HG02938 (cell line): Measurements from ENCODE around the gene SLC40A1.
A peak's percentile ranks its signal among the peaks of the same experiment; 100 is the strongest.

Experiments
- ATAC-seq: cut with Tn5 transposase; IDR thresholded peaks from one replicate; pipeline ENCODE4 v1.9.1; 2021; ENCODE audit warnings: mild to moderate bottlenecking, moderate library complexity; ENCODE audit not compliant: unreplicated experiment

SLC40A1 gene, protein sequence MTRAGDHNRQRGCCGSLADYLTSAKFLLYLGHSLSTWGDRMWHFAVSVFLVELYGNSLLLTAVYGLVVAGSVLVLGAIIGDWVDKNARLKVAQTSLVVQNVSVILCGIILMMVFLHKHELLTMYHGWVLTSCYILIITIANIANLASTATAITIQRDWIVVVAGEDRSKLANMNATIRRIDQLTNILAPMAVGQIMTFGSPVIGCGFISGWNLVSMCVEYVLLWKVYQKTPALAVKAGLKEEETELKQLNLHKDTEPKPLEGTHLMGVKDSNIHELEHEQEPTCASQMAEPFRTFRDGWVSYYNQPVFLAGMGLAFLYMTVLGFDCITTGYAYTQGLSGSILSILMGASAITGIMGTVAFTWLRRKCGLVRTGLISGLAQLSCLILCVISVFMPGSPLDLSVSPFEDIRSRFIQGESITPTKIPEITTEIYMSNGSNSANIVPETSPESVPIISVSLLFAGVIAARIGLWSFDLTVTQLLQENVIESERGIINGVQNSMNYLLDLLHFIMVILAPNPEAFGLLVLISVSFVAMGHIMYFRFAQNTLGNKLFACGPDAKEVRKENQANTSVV

DNA sequence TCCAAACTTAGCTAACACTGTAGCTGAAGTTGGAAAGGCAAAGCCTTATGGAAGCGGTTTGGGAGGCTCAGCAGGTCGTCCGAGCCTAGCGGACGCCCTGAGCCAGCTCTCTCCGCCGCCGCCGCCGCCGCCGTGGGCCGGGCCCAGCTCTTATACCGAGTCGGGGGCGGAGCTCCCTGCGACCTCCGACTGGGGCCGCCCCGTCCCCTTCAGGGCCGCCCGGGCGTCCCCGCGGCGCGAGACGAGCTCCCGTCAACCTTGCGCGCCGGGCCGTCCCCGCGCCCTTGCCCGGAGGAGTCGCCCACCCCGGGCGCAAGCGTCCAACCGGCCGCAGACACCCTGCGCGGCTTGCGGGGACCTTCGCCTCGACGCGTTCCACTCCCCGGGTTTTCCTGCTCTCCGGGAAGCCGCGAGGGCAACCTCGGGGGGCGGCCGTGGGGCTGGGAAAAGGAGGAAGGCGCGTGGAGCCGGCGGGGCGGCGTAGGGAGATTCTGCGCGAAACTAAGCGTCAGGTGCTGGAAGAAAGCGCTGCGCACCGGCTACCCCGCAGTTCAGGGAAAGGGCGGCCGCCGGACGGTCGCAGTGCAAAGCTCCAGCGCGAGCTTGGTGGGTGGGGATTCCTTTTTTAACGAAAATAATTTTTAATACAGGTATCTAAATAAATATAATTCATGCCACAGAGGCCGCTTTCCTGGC is at the start of gene SLC40A1:
Gene SLC40A1, minus strand, starts transcription at position 129 of the 696 bp plus-strand sequence. CDS start 326 bp downstream, outside the sequence.
- peak; percentile 60 for ATAC-seq

- no peak for ATAC-seq
Observed at GRCh38 chr2:189629531-189630453, 49.2 kb upstream of the SLC40A1 start.

GRCh38 chr2:189628817-189629530 is 48.4 kb upstream of the SLC40A1 start:
- ATAC-seq, result no peak

- ATAC-seq, result no peak
Observed at GRCh38 chr2:189627789-189628188, 47.2 kb upstream of the SLC40A1 start.

GRCh38 chr2:189625636-189626035 is 45.0 kb upstream of the SLC40A1 start:
- no peak for ATAC-seq

- no peak for ATAC-seq
Observed at GRCh38 chr2:189624648-189625355, 44.2 kb upstream of the SLC40A1 start.

GRCh38 chr2:189623049-189623448 is 42.5 kb upstream of the SLC40A1 start:
- ATAC-seq, result no peak

DNA sequence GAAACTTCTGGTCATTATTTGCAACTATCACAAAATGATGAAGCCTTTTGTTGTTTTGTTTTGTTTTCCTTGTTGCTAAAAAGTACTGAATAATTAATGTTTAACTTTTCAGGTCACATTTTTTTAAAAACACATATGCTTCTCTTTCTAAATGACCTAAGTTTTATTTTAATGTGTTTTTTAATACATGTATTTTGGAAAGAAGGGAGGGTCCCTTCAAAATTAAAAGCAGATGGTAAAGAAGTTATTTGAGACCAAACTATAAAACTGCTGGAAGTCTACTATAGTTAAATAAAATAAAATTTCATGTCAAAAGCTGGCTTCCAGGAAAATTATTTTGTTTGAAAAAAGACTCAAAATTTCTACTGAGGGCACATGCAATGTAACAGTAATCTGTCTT is 41.2 kb upstream of the SLC40A1 start:
- ATAC-seq, result no peak

GRCh38 chr2:189618197-189618596 is 37.6 kb upstream of the SLC40A1 start:
- ATAC-seq, result no peak

- ATAC-seq, result no peak
Observed at GRCh38 chr2:189614585-189614984, 34.0 kb upstream of the SLC40A1 start.

GRCh38 chr2:189613650-189614420 is 33.2 kb upstream of the SLC40A1 start:
- no peak for ATAC-seq

DNA sequence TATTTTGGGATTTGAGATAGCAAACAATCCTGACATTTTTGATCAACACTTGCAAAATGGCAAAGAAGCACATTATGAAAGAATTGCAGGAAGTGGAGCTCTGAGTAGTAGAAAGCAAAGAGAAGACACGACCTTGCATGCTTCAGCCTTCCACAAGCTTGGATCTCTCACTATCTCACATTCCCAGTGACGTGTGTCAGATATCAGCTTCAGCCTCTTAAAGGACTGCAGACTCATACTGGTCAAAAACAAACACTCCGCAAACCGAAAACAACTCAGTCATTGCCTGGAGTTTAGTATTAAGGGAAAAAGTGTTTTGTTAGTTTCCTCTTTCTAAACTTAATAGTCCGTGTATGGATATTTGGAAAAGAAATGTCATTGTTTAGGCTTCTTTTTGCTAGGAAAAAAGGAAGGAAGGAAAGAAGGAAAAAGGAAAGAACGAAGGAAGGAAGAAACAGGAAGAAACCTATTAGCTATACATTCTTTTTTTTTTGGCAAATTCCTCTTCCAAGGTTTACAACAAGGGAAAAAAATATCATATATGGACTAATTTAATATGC is 32.6 kb upstream of the SLC40A1 start:
- no peak for ATAC-seq

GRCh38 chr2:189610700-189611099 is 30.1 kb upstream of the SLC40A1 start:
- ATAC-seq, result no peak

DNA sequence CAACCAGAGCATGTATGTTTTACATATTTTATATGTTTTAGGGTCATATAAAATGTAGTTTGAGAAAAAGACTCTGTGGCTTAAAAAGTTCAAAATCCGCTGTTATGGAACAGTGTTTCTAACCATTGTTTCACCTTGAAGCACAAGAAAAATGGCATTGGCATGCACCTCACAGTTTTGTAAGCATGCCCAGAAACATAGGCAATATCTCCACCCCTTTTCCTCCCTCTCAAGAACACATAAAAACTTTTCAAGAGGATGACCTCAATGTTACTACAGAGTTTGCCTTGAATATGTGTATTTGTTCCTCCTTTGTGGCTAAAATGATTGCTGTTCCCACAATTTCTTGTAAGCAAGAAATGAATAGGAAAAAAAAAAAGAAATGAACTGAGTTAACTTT is 29.3 kb upstream of the SLC40A1 start:
- ATAC-seq, result no peak

- no peak for ATAC-seq
Observed at GRCh38 chr2:189609423-189609816, 28.8 kb upstream of the SLC40A1 start.

GRCh38 chr2:189608795-189609422 is 28.3 kb upstream of the SLC40A1 start:
- ATAC-seq, result no peak

GRCh38 chr2:189608170-189608569 is 27.6 kb upstream of the SLC40A1 start:
- ATAC-seq, result no peak

- no peak for ATAC-seq
Observed at GRCh38 chr2:189602233-189602632, 21.6 kb upstream of the SLC40A1 start.
